Keratinocyte (primary cell): Measurements from ENCODE around the gene MICALL2. TPM values are rescaled to one million over a fixed set of nuclear protein-coding genes. Genes with fewer than 3 reads are reported as not detected.

Source experiments
- DNase-seq: peaks from one replicate; pipeline ENCODE4 v3.0.0-alpha.2; 2011; ENCODE audit warnings: low read depth, missing footprints, low spot score
- FAIRE-seq: peaks from 2 replicates; lab custom pipeline; 2011; peaks lifted over from hg19 to GRCh38; lab: Jason Lieb, UNC
- H2AFZ ChIP-seq: 2 replicates; pipeline ENCODE4 v1.6.0; 2012; ENCODE audit warnings: low read length, control low read depth, inconsistent platforms; ENCODE audit not compliant: control insufficient read depth
- H3K27ac ChIP-seq: 2 replicates; pipeline ENCODE4 v1.5.1; 2011; ENCODE audit warnings: low read length; ENCODE audit not compliant: control insufficient read depth, insufficient read depth
- H3K27me3 ChIP-seq: 3 replicates; pipeline ENCODE4 v1.6.0; 2011; ENCODE audit warnings: low read length; ENCODE audit not compliant: control insufficient read depth, insufficient read depth; ENCODE audit errors: extremely low read depth
- H3K36me3 ChIP-seq, 2 experiments: 2 replicates in 1 of 2; 3 replicates in 1 of 2; pipeline ENCODE4 v1.5.1; 2011; ENCODE audit warnings: low read length in 2 of 2, mild to moderate bottlenecking in 1 of 2; ENCODE audit not compliant: control insufficient read depth in 2 of 2, insufficient read depth in 2 of 2; ENCODE audit errors: extremely low read depth in 1 of 2
- H3K4me1 ChIP-seq: 3 replicates; pipeline ENCODE4 v1.5.1; 2011; ENCODE audit warnings: low read length; ENCODE audit not compliant: control insufficient read depth, insufficient read depth; ENCODE audit errors: extremely low read depth
- H3K4me2 ChIP-seq: 3 replicates; pipeline ENCODE4 v1.6.0; 2011; ENCODE audit warnings: low read depth, low read length; ENCODE audit not compliant: control insufficient read depth, insufficient read depth; ENCODE audit errors: extremely low read depth
- H3K4me3 ChIP-seq, 3 experiments: fragments of 200-600 bp in 1 of 3; sonication (generic) in 1 of 3; 2 replicates in 2 of 3; 3 replicates in 1 of 3; pipeline ENCODE4 v1.5.1; 2011 to 2016; ENCODE audit warnings: low read length in 3 of 3, mild to moderate bottlenecking in 3 of 3, control low read depth in 2 of 3, inconsistent platforms in 1 of 3, low read depth in 1 of 3, mixed read lengths in 1 of 3, mixed run types in 1 of 3, moderate library complexity in 1 of 3; ENCODE audit not compliant: control insufficient read depth in 2 of 3, insufficient read depth in 2 of 3; ENCODE audit errors: extremely low read depth in 1 of 3
- H3K79me2 ChIP-seq: 2 replicates; pipeline ENCODE4 v1.6.0; 2012; ENCODE audit warnings: low read length; ENCODE audit not compliant: control insufficient read depth, insufficient read depth
- H3K9ac ChIP-seq: 3 replicates; pipeline ENCODE4 v1.6.0; 2011; ENCODE audit warnings: low read length; ENCODE audit not compliant: control insufficient read depth, insufficient read depth; ENCODE audit errors: extremely low read depth
- H3K9me1 ChIP-seq: 3 replicates; pipeline ENCODE4 v1.6.0; 2011; ENCODE audit warnings: low read length; ENCODE audit not compliant: control insufficient read depth, insufficient read depth; ENCODE audit errors: extremely low read depth
- H3K9me3 ChIP-seq: 2 replicates; pipeline ENCODE4 v1.5.1; 2012; ENCODE audit warnings: low read depth, low read length; ENCODE audit not compliant: control insufficient read depth
- H4K20me1 ChIP-seq: 3 replicates; pipeline ENCODE4 v1.6.0; 2011; ENCODE audit warnings: low read length; ENCODE audit not compliant: control insufficient read depth, insufficient read depth; ENCODE audit errors: extremely low read depth
- EZH2 ChIP-seq: IDR thresholded peaks from one replicate; pipeline ENCODE4 v1.6.1; 2012; ENCODE audit warnings: inconsistent platforms, mild to moderate bottlenecking, low read length, moderate library complexity
- dilution Hi-C: fragments of 300-500 bp; cut with MboI; formaldehyde crosslinking; loops from one replicate; pipeline ENCODE4 v1.7.0; 2020; ENCODE audit warnings: low sequenced_read_pairs; ENCODE audit not compliant: extremely low pct_ligation_motif_present
- polyA plus RNA-seq, 5 experiments: library from polyadenylated mRNA; depleted of rRNA in 3 of 5; stranded (reverse) in 3 of 5; stranded (forward) in 1 of 5; unstranded in 1 of 5; fragments of >200 nt; gene quantifications; 1 replicate in 1 of 5; 2 replicates in 3 of 5; 3 replicates in 1 of 5; pipeline versions ENCODE4 v1.2.1 to v1.2.3, GENCODE V29; 2011 to 2012; ENCODE audit warnings: missing spikeins in 2 of 5, low read depth in 1 of 5, low replicate concordance in 1 of 5
- TF ChIP-seq, protein P1 (sequence below), 3 experiments: IDR thresholded peaks in 1 of 3; conservative IDR thresholded peaks in 1 of 3; optimal IDR thresholded peaks in 1 of 3; 2 replicates in 2 of 3; 3 replicates in 1 of 3; pipeline versions ENCODE3 to v1.5.1; 2011; ENCODE audit warnings: low read length in 3 of 3, mild to moderate bottlenecking in 3 of 3, moderate library complexity in 2 of 3, control low read depth in 1 of 3, inconsistent platforms in 1 of 3; ENCODE audit not compliant: insufficient read depth in 2 of 3; ENCODE audit errors: extremely low read depth in 1 of 3

The MICALL2 gene
- polyA plus RNA-seq, 1 donor (not counting 4 experiments of a cell fraction or from before 2014, with no cell fraction given) = 10.4 TPM

- DNase-seq (no peak), FAIRE-seq (no peak)
- Histone ChIP-seq H3K9me1 (no peaks in the 10 kb centered on the region), H3K36me3 (no peaks in the 10 kb centered on the region), H3K79me2 (no peaks in the 10 kb centered on the region), H2AFZ (no peak overlapping the region), H3K27ac (no peak overlapping the region), H3K4me3 (no peak overlapping the region), H4K20me1 (no peaks in the 10 kb centered on the region), H3K4me1 (no peaks in the 10 kb centered on the region), H3K9ac (no peak overlapping the region), H3K9me3 (peaks cover 4% of the 10 kb centered on the region), H3K4me2 (no peak overlapping the region), H3K27me3 (peaks cover 2% of the 10 kb centered on the region)
- TF ChIP-seq EZH2 = no peak
- TF ChIP-seq, protein P1, sequence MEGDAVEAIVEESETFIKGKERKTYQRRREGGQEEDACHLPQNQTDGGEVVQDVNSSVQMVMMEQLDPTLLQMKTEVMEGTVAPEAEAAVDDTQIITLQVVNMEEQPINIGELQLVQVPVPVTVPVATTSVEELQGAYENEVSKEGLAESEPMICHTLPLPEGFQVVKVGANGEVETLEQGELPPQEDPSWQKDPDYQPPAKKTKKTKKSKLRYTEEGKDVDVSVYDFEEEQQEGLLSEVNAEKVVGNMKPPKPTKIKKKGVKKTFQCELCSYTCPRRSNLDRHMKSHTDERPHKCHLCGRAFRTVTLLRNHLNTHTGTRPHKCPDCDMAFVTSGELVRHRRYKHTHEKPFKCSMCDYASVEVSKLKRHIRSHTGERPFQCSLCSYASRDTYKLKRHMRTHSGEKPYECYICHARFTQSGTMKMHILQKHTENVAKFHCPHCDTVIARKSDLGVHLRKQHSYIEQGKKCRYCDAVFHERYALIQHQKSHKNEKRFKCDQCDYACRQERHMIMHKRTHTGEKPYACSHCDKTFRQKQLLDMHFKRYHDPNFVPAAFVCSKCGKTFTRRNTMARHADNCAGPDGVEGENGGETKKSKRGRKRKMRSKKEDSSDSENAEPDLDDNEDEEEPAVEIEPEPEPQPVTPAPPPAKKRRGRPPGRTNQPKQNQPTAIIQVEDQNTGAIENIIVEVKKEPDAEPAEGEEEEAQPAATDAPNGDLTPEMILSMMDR (optimal IDR thresholded peaks at IDR 0.05 in 1 of 3, IDR thresholded peaks at IDR 0.05 in 1 of 3, conservative IDR thresholded peaks at IDR 0.05 in 1 of 3; ENCODE audit: extremely low read depth in 1 of 3, insufficient read depth in 2 of 3, low read length in 3 of 3) = no peak
- dilution Hi-C loops = no loop called here
Measured at GRCh38 chr7:1395211-1396070, 63.8 kb downstream of the MICALL2 start.

- Histone ChIP-seq H3K4me1 (no peaks in the 10 kb centered on the region), H3K27me3 (peaks cover 3% of the 10 kb centered on the region), H3K9me3 (peaks cover 4% of the 10 kb centered on the region), H3K4me3 (no peak overlapping the region), H4K20me1 (no peaks in the 10 kb centered on the region), H3K36me3 (no peaks in the 10 kb centered on the region), H3K27ac (no peak overlapping the region), H2AFZ (no peak overlapping the region), H3K4me2 (no peak overlapping the region), H3K9me1 (no peaks in the 10 kb centered on the region), H3K9ac (no peak overlapping the region), H3K79me2 (no peaks in the 10 kb centered on the region)
- dilution Hi-C loops = no loop called here
- TF ChIP-seq, protein P1 (optimal IDR thresholded peaks at IDR 0.05 in 1 of 3, IDR thresholded peaks at IDR 0.05 in 1 of 3, conservative IDR thresholded peaks at IDR 0.05 in 1 of 3; ENCODE audit: extremely low read depth in 1 of 3, insufficient read depth in 2 of 3, low read length in 3 of 3) = no peak
- no peak for TF ChIP-seq EZH2
- no peak for DNase-seq
- FAIRE-seq = no peak
Measured at GRCh38 chr7:1394371-1394770, 64.9 kb downstream of the MICALL2 start.
